ENCODE measurements around the gene CALU. TPM values are rescaled to one million over a fixed set of nuclear protein-coding genes. Genes with fewer than 3 reads are reported as not detected.

CALU gene
- total RNA-seq: 10 to 100 TPM; 32.4 to 44.1 (median 36.7) TPM

- no peaks in the 10 kb centered on the region for H3K9me3 ChIP-seq
- peak within 1 kb of the TSS; percentile 96 for H3K4me3 ChIP-seq
- WGBS: under 1% methylated on average over 44 of the region's 74 CpGs
- H3K27ac ChIP-seq: peak within 1 kb of the TSS; percentile 95
- no peaks in the 10 kb centered on the region for H3K27me3 ChIP-seq
- TF ChIP-seq POLR2A (IDR thresholded peaks at IDR 0.05): peak; percentile 5 to 93
- TF ChIP-seq EP300 (IDR thresholded peaks at IDR 0.05): no peak
- TF ChIP-seq CTCF (IDR thresholded peaks at IDR 0.05): no peak
- TF ChIP-seq POLR2AphosphoS5 (IDR thresholded peaks at IDR 0.05): peak in 2 of 3 donors; percentile 31 to 69
- no peaks in the 10 kb centered on the region for H3K36me3 ChIP-seq
- peak; percentile 99 for DNase-seq (ENCODE audit: low spot score in 2 of 2)
- H3K4me1 ChIP-seq: peaks cover 40% of the 10 kb centered on the region
These were observed at the start of gene CALU for GRCh38 chr7:128739048-128739962. Gene CALU (plus strand): TSS chr7:128739359. CDS start chr7:128748584, 9,225 bp downstream.

- Histone ChIP-seq H3K9me3 (no peaks in the 10 kb centered on the region), H3K27ac (no peak overlapping the region), H3K27me3 (peaks cover 4% of the 10 kb centered on the region), H3K4me1 (no peaks in the 10 kb centered on the region), H3K4me3 (no peak overlapping the region), H3K36me3 (no peaks in the 10 kb centered on the region)
- 80% methylated on average over 1 of the region's 1 CpG for WGBS
- no peak for DNase-seq (ENCODE audit: low spot score in 2 of 2)
- TF ChIP-seq EP300 (IDR thresholded peaks at IDR 0.05): no peak
- TF ChIP-seq POLR2AphosphoS5 (IDR thresholded peaks at IDR 0.05): no peak
- TF ChIP-seq CTCF (IDR thresholded peaks at IDR 0.05): no peak
- no peak for TF ChIP-seq POLR2A (IDR thresholded peaks at IDR 0.05)
These were observed 47.9 kb upstream of the CALU start for GRCh38 chr7:128691227-128691626.

- Histone ChIP-seq H3K27me3 (peaks cover 18% of the 10 kb centered on the region), H3K27ac (no peak overlapping the region), H3K9me3 (no peaks in the 10 kb centered on the region), H3K4me3 (no peak overlapping the region), H3K4me1 (peaks cover 8% of the 10 kb centered on the region), H3K36me3 (no peaks in the 10 kb centered on the region)
- 70% methylated on average over 7 of the region's 7 CpGs for WGBS
- TF ChIP-seq EP300 (IDR thresholded peaks at IDR 0.05) (no peak), CTCF (IDR thresholded peaks at IDR 0.05) (no peak), POLR2A (IDR thresholded peaks at IDR 0.05) (no peak), POLR2AphosphoS5 (IDR thresholded peaks at IDR 0.05) (no peak)
- DNase-seq (ENCODE audit: low spot score in 2 of 2): no peak
These were observed 46.4 kb upstream of the CALU start for GRCh38 chr7:128692623-128693270.

- WGBS: 85% methylated on average over 19 of the region's 19 CpGs
- H3K36me3 ChIP-seq: no peaks in the 10 kb centered on the region
- H3K9me3 ChIP-seq: no peaks in the 10 kb centered on the region
- H3K27me3 ChIP-seq: peaks cover 25% of the 10 kb centered on the region
- TF ChIP-seq CTCF (IDR thresholded peaks at IDR 0.05) (no peak), POLR2AphosphoS5 (IDR thresholded peaks at IDR 0.05) (no peak), EP300 (IDR thresholded peaks at IDR 0.05) (no peak), POLR2A (IDR thresholded peaks at IDR 0.05) (no peak)
- H3K4me1 ChIP-seq: peaks cover 9% of the 10 kb centered on the region
- DNase-seq (ENCODE audit: low spot score in 2 of 2): no peak
- no peak overlapping the region for H3K4me3 ChIP-seq
- no peak overlapping the region for H3K27ac ChIP-seq
These were observed 45.7 kb upstream of the CALU start for GRCh38 chr7:128693373-128694015.

Data from suprapubic skin (tissue), 4 donors.